Measurements from ENCODE around the gene MOV10.
"Not testable (repeated sequence)": the region's sequence is repeated elsewhere in the genome, so short reads cannot be mapped to it uniquely, and the experiment has no call there.

Gene MOV10

GRCh38 chr1:112712701-112713128 lies 38.3 kb downstream of the MOV10 start:
- no peak for DNase-seq (ENCODE audit: low spot score)

GRCh38 chr1:112713466-112714312 lies 39.2 kb downstream of the MOV10 start:
- no peak for DNase-seq (ENCODE audit: low spot score)

GRCh38 chr1:112714313-112715263 lies 40.1 kb downstream of the MOV10 start:
- DNase-seq (ENCODE audit: low spot score), result peak; percentile 7

DNA sequence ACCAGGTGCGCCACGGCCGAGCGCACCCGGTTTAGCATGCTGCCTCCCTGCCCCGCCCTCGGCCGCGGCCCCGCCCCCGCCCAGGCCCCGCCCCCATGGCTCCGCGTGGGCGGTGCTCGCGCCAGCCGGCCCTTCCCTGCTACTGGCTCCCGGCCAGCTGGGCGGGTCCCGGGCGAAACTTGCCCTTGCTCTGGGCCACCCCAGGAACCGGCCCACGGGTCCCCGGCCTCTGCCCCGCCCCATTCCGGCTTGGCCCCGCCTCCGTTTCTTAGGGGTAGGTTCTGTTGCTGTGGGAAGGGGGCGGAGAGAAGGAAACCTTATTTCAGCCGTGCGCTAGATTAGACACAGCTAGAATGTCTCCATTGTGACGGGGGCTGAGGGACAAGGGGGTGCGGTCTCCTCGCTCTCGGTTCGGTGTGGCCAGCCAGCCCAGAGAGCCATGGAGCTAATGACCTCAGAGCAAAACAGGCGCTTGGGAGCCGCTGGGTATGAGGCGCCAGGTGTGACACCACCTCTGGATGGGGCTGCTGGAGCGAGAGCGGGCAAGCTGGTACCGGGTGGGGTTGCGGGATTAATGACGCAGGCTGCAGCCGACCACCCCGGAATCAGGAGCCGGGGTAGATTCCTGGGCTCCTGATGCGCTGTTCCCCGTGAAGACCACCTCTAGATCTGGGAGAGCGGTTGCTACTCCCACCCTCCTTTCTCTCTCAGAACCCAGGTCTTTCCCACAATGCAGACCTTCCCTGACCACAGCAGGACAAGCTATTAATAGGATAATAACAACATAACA lies 41.0 kb downstream of the MOV10 start, which contains the start of gene PPM1J:
PPM1J (minus strand) TSS at position 69 of the 790 bp plus-strand sequence; CDS start at position 38, 31 bp downstream.
- DNase-seq (ENCODE audit: low spot score), result peak; percentile 96

DNA sequence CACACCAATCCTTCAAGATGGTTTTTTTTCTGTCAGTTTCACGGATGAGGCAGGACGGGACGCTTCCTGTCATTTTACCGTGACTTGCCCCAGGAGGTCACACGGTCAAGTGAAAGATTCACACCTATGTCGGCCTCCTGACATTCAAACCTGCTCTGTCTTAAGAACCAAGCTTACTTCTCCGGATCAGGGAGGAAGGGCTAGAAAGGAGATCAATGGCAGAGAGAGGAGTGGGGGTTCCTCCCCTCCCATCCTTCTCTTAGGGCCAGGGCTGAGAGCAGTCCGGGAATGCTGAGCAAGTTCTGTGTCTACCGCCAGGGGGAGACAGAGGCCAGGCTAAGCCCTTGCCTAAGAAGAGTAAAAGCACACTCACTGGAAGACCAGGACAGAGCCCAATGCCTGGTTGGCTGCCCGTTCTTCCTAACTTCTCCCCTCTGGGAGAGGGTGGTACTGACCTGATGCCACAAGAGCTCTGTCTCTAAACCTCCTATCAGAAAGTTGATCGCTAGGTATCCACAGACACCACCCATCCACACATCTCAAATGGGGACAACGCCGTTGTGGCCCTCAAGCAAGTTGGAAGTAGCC lies 41.8 kb downstream of the MOV10 start:
- peak; percentile 87 for DNase-seq (ENCODE audit: low spot score)

GRCh38 chr1:112717263-112717873 lies 42.9 kb downstream of the MOV10 start:
- DNase-seq (ENCODE audit: low spot score), result no peak

GRCh38 chr1:112718691-112719418 lies 44.4 kb downstream of the MOV10 start:
- peak; percentile 81 for DNase-seq (ENCODE audit: low spot score)

DNA sequence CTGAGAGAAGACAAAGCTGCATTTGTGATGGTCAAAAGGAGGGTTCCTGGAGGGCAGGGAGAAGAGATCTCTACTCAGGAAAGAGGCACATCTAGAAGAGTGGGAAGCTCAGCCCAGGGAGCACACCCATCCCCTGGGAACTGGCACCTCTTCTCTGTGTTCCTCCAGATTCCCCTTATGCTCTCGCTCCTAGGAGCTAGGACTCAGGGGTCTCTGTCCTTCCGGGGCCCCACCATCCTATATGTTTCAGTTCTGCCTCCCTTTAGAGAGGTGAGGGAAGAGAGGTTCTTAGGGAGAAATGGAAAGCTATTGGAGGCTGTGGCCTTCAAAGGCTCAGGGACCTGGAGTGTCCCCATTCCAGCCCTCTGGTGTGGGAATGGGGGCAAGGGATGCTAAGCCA lies 45.2 kb downstream of the MOV10 start:
- no peak for DNase-seq (ENCODE audit: low spot score)

DNA sequence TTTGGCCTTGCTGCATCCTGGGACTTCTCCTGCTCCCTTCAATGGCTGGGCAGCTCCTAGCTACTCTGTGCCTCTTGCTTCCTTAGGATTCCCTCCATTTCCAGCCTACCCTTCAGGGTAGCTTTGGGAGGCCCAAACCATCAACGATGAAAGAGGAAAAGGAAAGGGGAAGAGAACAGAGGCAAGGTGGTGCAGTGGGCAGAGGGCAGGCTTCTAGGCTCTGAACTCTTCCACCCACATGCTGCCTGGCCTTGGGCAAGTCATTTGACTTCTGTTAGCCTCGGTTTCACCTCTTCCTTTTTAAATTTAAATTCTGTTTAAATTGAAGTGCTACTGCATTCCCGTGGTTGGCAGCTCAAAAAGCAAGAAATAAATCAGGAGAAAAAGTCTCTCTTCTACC lies 46.3 kb downstream of the MOV10 start:
- no peak for DNase-seq (ENCODE audit: low spot score)

DNA sequence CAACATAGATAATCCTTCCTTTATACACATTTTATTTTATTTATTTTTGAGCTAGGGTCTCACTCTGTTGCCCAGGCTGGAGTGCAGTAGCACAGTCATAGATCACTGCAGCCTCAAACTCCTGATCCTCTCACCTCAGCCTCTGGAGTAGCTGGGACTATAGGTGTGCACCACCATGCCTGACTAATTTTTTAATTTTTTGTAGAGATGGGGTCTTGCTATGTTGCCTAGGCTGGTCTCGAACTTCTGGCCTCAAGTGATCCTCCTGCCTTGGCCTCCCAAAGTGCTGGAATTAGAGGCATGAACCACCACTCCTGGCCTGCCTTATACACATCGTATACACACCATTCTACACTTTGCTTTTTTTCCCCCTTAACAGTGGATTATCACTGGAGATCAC lies 46.8 kb downstream of the MOV10 start:
- DNase-seq (ENCODE audit: low spot score), result not testable (repeated sequence)

GRCh38 chr1:112721966-112722524 lies 47.6 kb downstream of the MOV10 start:
- no peak for DNase-seq (ENCODE audit: low spot score)

DNA sequence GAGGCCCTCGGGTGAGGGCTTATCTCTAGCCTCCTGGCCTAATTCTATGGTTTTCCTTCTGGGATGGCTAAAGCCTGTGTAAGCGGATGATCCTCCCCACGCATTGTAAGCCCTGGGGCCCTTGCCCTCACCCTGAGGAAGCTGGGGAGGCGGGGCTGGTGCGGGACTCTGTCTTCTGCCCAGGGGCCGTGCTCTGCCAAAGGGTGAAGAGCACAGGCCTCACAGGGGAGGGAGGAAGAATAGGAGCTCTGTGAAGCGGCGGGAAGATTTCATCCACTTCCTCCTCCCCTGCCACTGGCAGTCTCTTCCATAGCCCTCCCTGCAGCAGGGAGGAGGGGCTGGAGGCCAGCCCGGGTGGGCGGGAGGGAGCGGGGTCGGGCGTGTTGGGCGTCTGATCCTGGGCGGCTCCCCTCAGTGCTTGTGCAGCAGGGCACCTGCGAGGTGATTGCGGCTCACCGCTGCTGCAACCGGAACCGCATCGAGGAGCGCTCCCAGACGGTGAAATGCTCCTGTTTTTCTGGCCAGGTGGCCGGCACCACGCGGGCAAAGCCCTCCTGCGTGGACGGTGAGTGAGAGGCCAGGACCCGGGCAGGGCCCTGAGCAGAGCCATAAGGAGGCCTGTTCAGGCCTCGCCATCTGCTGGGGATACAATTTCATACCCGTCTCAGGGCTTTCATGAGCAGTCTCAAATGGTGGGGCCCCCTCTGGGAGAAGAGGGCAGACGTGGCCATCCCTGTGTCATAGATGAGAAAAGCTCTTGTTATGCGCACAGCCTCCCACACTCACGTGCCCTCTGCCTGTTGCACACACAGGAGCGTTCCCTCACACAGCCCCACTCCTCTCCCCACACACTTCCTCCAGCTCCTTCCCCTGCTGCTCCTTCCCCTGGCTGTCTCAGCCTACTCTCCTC lies 48.4 kb downstream of the MOV10 start:
- DNase-seq (ENCODE audit: low spot score), result no peak

- no peak for DNase-seq (ENCODE audit: low spot score)
Observed at GRCh38 chr1:112723511-112723839, 49.0 kb downstream of the MOV10 start.

- DNase-seq (ENCODE audit: low spot score), result not testable (repeated sequence)
Observed at GRCh38 chr1:112724240-112724639, 49.8 kb downstream of the MOV10 start.

GRCh38 chr1:112727716-112728115 lies 53.3 kb downstream of the MOV10 start:
- DNase-seq (ENCODE audit: low spot score), result no peak

DNA sequence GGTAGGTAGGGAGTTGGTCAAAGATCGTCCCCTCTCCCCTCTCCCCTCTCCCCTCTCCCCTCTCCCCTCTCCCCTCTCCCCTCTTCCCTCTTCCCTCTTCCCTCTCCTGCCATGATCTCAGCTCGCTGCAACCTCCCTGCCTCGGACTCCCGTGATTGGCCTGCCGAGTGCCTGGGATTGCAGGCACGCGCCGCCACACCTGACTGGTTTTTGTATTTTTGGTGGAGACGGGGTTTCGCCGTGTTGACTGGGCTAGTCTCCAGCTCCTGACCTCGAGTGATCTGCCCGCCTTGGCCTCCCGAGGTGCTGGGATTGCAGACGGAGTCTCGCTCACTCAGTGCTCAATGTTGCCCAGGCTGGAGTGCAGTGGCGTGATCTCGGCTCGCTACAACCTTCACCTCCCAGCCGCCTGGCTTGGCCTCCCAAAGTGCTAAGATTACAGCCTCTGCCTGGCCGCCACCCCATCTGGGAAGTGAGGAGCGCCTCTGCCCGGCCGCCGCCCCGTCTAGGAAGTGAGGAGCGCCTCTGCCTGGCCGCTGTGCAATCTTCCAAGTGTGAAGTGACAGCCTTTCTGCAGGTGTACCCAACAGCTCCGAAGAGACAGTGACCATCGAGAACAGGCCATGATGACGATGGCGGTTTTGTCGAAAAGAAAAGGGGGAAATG lies 54.0 kb downstream of the MOV10 start:
- DNase-seq (ENCODE audit: low spot score), result not testable (repeated sequence)

DNA sequence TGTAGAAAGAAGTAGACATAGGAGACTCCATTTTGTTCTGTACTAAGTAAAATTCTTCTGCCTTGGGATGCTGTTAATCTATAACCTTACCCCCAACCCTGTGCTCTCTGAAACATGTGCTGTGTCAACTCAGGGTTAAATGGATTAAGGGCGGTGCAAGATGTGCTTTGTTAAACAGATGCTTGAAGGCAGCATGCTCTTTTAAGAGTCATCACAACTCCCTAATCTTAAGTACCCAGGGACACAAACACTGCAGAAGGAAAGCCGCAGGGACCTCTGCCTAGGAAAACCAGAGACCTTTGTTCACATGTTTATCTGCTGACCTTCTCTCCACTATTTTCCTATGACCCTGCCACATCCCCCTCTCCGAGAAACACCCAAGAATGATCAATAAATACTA lies 54.6 kb downstream of the MOV10 start:
- DNase-seq (ENCODE audit: low spot score), result not testable (repeated sequence)

GRCh38 chr1:112729909-112730308 lies 55.5 kb downstream of the MOV10 start:
- DNase-seq (ENCODE audit: low spot score), result no peak

Measured in LoVo (cell line).